Measurements from ENCODE around the gene ACAT2.
"Not testable (repeated sequence)": the region's sequence is repeated elsewhere in the genome, so short reads cannot be mapped to it uniquely, and the experiment has no call there.

The ACAT2 gene

DNA sequence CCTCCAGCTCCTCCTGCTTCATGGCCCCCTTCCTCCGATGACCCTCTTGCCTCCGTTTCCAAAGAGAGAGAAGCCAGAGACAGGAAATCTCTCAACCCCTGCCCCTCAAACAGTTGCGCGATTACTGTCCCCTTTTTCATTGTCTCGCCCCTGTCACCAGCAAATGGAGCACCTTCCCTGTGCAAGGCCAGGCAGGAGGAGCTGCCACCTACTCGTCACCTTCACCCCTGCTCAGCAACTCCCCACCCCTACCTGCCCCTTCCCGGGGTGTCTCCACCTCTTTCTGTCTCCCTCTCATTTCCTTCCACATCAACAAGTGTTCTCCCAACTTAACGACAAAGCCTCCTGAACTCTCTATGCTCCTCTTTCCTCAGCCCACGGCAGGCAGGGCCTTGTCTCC is 51.9 kb downstream of the ACAT2 start:
- no peak for DNase-seq (ENCODE audit: low read depth in 3 of 3)

DNA sequence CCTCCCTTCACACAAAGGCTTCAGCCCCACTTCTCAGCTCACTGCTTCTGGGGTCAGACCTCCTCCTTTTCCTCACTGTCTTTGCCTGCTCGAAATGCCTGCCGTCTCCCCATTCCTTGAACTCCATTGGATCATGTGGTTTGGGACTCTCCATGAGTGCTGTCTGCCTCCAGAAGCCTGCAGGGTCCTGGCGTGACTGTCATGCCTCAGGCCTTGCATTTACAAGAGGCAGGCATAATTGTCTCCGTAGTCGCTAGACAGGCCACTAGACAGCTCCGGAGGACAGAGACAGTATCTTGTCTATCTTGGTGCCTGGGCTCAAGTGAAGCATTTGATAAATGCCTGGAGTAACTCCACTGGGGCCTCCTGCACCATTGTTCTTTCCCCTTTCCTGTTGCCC is 53.6 kb downstream of the ACAT2 start:
- no peak for DNase-seq (ENCODE audit: low read depth in 3 of 3)

DNA sequence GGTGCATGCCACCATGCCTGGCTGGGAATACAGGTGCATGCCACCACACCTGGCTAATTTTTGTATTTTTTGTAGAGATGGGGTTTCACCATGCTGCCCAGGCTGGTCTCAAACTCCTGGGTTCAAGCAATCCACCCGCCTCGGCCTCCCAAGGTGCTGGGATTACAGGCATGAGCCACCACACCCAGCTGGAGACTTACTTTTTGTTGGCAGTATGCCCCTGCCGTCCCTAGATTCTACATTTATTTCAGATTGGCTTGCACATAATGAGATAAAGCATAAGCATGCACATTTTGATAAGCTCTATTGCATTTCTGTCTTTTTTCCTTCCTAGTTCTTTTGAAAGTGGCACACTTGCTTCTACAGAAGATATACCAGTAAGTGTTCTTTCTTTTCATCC is 54.9 kb downstream of the ACAT2 start:
- DNase-seq (ENCODE audit: low read depth in 3 of 3), result not testable (repeated sequence)

DNA sequence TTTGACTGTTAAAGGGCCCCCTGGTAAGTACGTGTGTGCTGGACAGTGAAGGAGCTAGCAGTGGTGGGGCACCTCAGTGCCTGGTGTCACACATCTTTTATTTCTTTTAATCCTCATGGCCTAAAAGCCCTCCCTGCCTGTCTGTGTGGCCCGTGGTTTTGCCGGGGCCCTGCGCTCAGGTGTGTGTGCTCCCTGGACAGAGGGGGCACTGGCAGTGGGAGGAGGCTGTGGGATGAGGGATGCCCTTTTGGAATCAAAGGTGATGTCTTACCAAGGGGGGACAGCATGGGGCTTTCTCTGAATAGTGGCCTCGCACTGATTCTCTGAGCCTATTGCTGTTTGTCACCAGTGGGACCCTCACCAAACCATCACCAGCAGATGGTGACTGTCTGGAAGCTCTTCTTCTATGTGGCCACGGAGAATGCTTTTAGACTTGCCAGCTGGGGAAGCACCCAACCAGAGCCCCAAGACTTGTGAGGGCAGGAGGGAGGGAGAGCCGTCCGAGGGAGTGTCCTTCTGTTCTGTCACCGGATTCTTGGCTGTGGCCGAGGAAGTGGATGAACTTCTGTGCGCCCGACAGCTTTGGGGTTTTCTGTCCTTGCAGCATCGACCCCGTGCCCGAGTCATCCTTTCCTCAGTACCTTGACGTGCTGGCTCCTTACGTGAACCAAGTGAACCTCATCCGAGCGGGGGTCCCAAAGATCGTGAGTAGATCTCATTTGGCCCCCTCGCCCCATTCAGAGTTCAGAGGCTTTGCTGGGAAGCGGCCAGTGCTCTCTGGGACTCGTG is 56.3 kb downstream of the ACAT2 start:
- DNase-seq (ENCODE audit: low read depth in 3 of 3), result no peak

DNA sequence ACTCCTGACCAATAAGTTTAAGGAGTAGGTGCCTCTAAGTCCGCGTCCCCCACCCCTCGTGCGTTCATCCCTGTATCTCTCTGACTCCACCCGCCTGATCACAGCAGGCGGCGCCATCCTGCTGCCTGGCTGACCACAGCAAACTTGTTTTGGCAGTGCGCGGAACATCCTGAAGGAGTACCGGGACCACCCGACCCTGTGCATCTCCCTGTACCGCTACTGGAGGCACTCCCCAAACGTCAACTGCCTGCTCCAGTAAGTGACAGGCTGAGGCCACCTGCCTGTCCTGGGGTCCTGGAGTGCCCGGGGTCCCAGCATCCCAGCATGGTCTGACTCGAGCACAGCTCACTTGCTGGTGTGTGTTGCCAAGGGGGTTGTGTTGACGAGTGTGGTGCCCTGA is 57.3 kb downstream of the ACAT2 start:
- DNase-seq (ENCODE audit: low read depth in 3 of 3), result no peak

DNA sequence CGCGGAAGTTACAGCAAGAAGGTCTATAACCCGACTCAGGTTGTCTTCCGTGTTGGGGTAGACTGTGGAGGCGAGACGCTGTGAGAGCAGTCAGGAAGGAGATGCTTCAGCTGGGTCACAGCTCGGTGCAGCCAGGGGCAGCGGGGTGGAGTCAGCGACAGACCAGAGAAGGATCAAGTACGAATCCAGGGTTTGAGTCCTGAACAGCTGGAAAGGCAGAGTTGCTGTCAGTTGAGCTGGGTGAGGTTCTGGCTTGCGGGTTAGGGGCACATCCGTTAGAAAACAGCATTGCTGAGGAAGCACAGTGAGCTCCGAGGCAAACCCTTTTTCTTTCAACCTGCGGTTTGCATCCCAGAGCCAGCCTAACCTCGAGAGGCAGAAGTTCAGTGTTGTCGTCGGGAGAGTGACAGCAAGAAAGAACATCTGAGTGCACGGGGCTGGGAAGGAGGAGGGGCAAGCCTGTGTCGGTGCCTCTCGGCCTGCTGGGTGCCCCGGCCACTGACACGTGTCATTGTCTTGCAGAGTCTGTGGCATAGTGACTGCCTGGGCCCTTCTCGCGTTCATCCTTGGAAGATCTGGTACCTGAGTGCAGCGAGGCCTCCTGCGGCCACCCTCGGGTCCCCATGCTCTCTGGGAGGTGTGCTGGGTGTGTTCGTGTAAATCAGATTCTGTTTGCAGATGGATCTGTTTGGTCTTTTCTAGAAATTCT is 58.2 kb downstream of the ACAT2 start:
- peak in 2 of 3 experiments; percentile 7 to 14 for DNase-seq (ENCODE audit: low read depth in 3 of 3)

DNA sequence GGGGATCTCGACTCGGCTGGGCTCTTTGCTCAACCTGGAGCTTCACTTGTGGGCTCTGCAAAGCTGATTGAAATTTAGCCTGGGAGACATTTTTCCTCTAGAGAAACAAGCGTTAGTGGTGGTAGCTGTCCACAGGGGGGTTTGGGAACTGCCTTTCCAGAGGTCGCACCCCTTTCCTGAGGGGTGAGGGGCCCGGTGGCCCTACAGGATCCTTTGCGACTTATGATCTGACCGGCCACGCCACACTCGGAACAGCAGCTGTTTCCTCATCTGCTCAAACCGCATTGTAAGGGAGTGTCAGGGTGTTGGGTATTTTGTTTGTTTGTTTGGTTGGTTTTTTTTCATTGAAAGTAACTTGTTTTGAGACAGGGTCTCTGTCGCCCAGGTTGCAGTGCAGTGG is 59.3 kb downstream of the ACAT2 start:
- no peak for DNase-seq (ENCODE audit: low read depth in 3 of 3)

DNA sequence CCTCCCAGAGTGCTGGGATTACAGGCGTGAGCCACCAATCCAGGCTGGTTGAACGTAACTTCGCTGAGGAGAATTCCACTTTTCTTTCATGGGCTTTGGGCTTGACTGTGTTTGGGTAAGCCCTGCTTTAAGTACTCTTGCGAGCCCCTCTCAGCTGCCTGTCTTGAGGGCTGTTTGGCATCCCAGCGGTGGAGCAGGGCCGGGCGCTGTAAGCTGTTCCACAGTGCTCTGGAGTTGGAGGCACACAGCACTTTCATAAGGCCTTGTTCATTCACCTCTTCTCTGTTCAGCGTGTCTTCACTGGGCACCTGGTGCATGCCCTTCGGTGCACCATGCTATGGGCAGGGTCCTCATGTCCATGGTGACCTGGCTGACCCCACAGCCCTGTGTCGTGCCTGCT is 59.9 kb downstream of the ACAT2 start:
- DNase-seq (ENCODE audit: low read depth in 3 of 3), result no peak

DNA sequence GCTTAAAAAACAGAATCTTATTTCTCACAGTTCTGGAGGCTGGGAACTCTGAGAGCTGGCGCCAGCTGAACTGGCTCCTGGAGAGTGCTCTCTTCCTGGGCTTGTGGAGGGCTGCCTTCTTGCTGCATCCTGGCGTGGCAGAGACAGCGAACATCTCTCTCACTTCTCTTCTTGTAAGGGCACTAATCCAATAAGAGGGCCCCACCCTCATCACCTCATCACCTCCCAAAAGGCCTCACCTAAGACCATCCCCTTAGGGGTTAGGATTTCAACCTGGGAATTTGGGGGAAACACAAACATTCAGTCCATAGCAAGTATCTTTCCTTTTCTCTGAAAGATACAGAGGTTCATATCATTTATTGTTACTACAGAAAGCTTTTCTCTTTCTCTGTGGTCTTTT is 62.1 kb downstream of the ACAT2 start:
- no peak for DNase-seq (ENCODE audit: low read depth in 3 of 3)

DNA sequence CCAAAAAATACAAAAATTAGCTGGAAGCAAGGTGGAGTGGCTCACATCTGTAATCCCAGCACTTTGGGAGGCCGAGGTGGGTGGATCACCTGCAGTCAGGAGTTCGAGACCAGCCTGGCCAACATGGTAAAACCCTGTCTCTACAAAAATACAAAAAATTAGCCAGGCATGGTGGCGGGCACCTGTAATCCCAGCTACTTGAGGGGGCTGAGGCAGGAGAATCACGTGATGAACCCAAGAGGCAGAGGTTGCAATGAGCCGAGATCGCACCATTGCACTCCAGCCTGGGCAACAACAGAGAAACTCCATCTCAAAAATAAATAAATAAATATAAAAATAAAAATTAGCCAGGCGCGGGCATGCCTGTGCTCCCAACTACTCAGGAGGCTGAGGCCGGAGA is 62.8 kb downstream of the ACAT2 start:
- not testable (repeated sequence) for DNase-seq (ENCODE audit: low read depth in 3 of 3)

DNA sequence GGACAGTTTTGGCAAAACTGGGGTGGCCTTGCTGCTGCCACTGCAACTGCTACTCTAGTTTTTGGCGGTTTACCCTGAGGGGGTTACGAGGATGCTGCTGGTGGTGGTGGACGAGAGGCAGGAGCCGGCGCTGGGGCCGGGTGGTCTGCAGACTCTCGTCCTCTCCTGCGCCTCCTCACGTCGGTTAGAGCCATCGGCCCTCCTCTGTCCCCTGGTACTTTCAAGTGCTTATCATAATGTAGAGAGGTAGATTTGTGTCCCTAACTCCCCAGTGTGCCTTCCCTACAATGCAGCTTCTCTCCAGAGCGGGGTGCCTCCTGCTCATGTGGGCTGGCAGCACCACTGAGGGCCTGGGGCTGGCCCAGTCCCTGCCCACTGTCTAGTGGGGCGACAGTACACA is 64.2 kb downstream of the ACAT2 start:
- DNase-seq (ENCODE audit: low read depth in 3 of 3), result no peak

DNA sequence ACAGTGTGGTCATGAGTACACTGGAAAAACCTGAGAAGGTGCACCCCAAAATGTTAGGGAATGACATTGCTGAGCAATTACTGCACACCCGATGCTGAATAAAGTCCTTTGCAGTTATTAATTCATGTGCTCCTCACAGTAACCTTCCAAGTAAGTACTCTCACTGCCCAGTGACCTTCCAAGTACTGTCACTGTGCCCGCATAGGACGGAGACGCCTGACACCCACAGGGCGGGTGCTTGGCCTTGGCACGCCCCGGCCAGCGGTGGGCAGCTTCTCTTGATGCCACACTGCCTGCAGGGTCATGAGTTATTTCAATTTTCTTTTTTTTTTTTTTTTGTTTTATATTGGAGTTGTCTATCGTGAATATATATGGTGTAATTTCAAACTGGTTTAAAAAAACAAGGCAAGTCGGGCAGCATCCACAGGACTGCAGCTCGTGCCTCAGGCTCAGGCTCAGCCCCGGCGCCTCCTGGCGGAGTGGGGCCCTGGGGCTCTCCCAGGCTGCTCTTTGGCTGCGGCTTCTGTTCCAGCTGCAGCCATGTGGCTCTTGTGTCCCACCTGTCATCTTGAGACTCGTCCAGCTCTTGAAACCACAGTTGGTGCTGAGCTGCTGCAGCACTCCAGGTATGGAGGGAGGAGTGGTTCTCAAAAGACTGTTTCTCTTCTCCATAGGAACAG is 65.3 kb downstream of the ACAT2 start:
- DNase-seq (ENCODE audit: low read depth in 3 of 3), result no peak

DNA sequence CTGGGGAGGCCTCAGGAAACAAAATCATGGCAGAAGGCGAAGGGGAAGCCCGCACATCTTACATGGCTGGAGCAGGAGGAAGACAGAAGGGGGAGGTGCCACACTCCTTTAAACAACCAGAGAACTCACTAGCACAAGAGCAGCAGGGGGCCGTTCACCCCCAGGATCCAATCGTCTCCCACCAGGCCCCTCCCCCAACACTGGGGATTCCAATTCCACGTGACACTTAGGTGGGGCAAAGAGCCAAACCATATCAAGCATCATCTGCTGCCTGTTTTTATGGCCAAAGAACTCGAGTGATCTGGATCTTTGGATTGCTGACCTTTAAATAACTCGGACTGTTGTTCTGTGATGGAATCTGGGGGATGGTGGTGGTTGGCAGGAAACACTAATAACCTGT is 66.2 kb downstream of the ACAT2 start:
- no peak for DNase-seq (ENCODE audit: low read depth in 3 of 3)

All from stimulated activated CD4-positive, alpha-beta T cell treated with anti-CD3 and anti-CD28 coated beads, TNF-alpha, amount 100 ng/mL, for 4 hours (primary cell).